ENCODE data around the gene SDHAF1.

DNA sequence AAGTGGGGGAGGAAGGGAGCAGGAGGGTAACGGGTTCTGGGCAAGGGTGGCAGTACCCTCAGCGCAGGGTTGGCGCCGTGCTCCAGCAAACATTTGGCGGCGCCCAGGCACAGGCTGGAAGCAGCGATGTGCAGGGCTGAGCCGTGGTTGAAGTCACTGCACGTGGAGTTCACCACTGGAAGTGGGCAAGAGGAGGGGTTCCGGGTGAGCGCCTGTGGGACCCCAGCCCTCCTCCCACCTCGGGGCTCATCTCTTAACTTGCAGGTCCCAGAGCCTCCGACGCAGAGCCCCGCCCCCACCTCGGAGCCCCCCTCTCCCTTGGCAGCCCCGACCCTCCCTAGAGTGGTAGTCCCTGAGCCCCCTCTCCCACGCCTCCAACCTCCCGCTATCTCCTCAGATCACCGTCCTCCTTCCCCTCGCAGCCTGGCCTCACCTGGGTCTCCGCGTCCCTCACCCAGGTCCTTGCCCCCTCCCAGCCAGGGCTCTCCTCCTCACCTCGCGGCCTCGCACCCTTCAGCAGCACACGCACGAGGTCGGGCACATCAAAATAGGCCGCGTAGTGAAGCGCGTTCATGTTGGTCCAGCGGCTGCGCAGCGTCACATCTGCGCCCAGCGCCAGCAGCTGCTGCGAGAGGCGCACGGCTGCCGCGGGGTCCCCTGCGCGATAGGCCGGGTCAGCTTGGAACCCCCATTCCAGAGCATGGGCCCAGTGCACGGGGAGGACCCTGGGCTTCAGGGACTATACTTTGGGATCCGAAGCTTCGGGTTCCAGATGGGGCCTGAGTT is 31.3 kb downstream of the SDHAF1 start:
- TF ChIP-seq, protein P1, sequence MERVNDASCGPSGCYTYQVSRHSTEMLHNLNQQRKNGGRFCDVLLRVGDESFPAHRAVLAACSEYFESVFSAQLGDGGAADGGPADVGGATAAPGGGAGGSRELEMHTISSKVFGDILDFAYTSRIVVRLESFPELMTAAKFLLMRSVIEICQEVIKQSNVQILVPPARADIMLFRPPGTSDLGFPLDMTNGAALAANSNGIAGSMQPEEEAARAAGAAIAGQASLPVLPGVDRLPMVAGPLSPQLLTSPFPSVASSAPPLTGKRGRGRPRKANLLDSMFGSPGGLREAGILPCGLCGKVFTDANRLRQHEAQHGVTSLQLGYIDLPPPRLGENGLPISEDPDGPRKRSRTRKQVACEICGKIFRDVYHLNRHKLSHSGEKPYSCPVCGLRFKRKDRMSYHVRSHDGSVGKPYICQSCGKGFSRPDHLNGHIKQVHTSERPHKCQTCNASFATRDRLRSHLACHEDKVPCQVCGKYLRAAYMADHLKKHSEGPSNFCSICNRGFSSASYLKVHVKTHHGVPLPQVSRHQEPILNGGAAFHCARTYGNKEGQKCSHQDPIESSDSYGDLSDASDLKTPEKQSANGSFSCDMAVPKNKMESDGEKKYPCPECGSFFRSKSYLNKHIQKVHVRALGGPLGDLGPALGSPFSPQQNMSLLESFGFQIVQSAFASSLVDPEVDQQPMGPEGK (CRISPR knock-in tag; IDR thresholded peaks at IDR 0.05; ENCODE audit: borderline replicate concordance), result no peak
- TF ChIP-seq, protein P2, sequence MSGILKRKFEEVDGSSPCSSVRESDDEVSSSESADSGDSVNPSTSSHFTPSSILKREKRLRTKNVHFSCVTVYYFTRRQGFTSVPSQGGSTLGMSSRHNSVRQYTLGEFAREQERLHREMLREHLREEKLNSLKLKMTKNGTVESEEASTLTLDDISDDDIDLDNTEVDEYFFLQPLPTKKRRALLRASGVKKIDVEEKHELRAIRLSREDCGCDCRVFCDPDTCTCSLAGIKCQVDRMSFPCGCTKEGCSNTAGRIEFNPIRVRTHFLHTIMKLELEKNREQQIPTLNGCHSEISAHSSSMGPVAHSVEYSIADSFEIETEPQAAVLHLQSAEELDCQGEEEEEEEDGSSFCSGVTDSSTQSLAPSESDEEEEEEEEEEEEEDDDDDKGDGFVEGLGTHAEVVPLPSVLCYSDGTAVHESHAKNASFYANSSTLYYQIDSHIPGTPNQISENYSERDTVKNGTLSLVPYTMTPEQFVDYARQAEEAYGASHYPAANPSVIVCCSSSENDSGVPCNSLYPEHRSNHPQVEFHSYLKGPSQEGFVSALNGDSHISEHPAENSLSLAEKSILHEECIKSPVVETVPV (CRISPR knock-in tag; IDR thresholded peaks at IDR 0.05), result no peak
- TF ChIP-seq BACH2 (CRISPR knock-in tag; IDR thresholded peaks at IDR 0.05; ENCODE audit: borderline replicate concordance) (no peak), TCF4 (CRISPR knock-in tag; IDR thresholded peaks at IDR 0.05; ENCODE audit: borderline replicate concordance) (no peak), RARB (CRISPR knock-in tag; IDR thresholded peaks at IDR 0.05) (no peak), ZNF70 (CRISPR knock-in tag; IDR thresholded peaks at IDR 0.05) (no peak), ZFP30 (CRISPR knock-in tag; IDR thresholded peaks at IDR 0.05) (no peak), SNAI2 (CRISPR knock-in tag; IDR thresholded peaks at IDR 0.05) (no peak), CSDC2 (CRISPR knock-in tag; IDR thresholded peaks at IDR 0.05) (no peak)
- TF ChIP-seq, protein P3, sequence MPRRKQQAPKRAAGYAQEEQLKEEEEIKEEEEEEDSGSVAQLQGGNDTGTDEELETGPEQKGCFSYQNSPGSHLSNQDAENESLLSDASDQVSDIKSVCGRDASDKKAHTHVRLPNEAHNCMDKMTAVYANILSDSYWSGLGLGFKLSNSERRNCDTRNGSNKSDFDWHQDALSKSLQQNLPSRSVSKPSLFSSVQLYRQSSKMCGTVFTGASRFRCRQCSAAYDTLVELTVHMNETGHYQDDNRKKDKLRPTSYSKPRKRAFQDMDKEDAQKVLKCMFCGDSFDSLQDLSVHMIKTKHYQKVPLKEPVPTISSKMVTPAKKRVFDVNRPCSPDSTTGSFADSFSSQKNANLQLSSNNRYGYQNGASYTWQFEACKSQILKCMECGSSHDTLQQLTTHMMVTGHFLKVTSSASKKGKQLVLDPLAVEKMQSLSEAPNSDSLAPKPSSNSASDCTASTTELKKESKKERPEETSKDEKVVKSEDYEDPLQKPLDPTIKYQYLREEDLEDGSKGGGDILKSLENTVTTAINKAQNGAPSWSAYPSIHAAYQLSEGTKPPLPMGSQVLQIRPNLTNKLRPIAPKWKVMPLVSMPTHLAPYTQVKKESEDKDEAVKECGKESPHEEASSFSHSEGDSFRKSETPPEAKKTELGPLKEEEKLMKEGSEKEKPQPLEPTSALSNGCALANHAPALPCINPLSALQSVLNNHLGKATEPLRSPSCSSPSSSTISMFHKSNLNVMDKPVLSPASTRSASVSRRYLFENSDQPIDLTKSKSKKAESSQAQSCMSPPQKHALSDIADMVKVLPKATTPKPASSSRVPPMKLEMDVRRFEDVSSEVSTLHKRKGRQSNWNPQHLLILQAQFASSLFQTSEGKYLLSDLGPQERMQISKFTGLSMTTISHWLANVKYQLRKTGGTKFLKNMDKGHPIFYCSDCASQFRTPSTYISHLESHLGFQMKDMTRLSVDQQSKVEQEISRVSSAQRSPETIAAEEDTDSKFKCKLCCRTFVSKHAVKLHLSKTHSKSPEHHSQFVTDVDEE (CRISPR knock-in tag; IDR thresholded peaks at IDR 0.05), result no peak
- TF ChIP-seq, protein P4, sequence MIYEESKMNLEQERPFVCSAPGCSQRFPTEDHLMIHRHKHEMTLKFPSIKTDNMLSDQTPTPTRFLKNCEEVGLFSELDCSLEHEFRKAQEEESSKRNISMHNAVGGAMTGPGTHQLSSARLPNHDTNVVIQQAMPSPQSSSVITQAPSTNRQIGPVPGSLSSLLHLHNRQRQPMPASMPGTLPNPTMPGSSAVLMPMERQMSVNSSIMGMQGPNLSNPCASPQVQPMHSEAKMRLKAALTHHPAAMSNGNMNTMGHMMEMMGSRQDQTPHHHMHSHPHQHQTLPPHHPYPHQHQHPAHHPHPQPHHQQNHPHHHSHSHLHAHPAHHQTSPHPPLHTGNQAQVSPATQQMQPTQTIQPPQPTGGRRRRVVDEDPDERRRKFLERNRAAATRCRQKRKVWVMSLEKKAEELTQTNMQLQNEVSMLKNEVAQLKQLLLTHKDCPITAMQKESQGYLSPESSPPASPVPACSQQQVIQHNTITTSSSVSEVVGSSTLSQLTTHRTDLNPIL (CRISPR knock-in tag; IDR thresholded peaks at IDR 0.05; ENCODE audit: low read depth), result no peak
- TF ChIP-seq, protein P5, sequence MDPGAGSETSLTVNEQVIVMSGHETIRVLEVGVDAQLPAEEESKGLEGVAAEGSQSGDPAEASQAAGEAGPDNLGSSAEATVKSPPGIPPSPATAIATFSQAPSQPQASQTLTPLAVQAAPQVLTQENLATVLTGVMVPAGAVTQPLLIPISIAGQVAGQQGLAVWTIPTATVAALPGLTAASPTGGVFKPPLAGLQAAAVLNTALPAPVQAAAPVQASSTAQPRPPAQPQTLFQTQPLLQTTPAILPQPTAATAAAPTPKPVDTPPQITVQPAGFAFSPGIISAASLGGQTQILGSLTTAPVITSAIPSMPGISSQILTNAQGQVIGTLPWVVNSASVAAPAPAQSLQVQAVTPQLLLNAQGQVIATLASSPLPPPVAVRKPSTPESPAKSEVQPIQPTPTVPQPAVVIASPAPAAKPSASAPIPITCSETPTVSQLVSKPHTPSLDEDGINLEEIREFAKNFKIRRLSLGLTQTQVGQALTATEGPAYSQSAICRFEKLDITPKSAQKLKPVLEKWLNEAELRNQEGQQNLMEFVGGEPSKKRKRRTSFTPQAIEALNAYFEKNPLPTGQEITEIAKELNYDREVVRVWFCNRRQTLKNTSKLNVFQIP (CRISPR knock-in tag; IDR thresholded peaks at IDR 0.05; ENCODE audit: borderline replicate concordance, low read depth), result no peak

Data from SK-N-SH treated with all-trans-retinoic acid at 6 μM for 48 hours (cell line).